Calu3 (cell line): ENCODE results near the gene LANCL3. TPM values are rescaled to one million over a fixed set of nuclear protein-coding genes. Genes with fewer than 3 reads are reported as not detected.

Source experiments
- BruUV-seq: library from RNA; stranded (reverse); fragments of 400-500 nt; replicated peaks from 2 replicates; lab custom pipeline; 2021; lab: Mats Ljungman, UMichigan
- CTCF ChIA-PET: fragments of 300-600 bp; sonication (Branson Sonifier 250); formaldehyde crosslinking; loops from one replicate; lab custom pipeline; 2022; ENCODE audit warnings: antibody characterized with exemption; lab: Charles Lee
- DNase-seq: peaks from one replicate; pipeline ENCODE4 v3.0.0; 2022
- H3K27ac Mint-ChIP-seq: one replicate; pipeline ENCODE4 v1.8.0; 2022; ENCODE audit warnings: mixed read lengths; ENCODE audit not compliant: unreplicated experiment
- H3K27me3 Mint-ChIP-seq: one replicate; pipeline ENCODE4 v1.8.0; 2022; ENCODE audit warnings: mixed read lengths; ENCODE audit not compliant: unreplicated experiment
- H3K36me3 Mint-ChIP-seq: one replicate; pipeline ENCODE4 v1.8.0; 2022; ENCODE audit warnings: mild to moderate bottlenecking, moderate library complexity, mixed read lengths; ENCODE audit not compliant: insufficient read depth, unreplicated experiment
- H3K4me1 Mint-ChIP-seq: one replicate; pipeline ENCODE4 v1.8.0; 2022; ENCODE audit warnings: mild to moderate bottlenecking, low read depth, mixed read lengths; ENCODE audit not compliant: unreplicated experiment
- H3K4me3 Mint-ChIP-seq: one replicate; pipeline ENCODE4 v1.8.0; 2022; ENCODE audit warnings: mild to moderate bottlenecking, low read depth, moderate library complexity, mixed read lengths; ENCODE audit not compliant: unreplicated experiment
- H3K9me3 Mint-ChIP-seq: one replicate; pipeline ENCODE4 v1.8.0; 2022; ENCODE audit warnings: low read depth, mixed read lengths; ENCODE audit not compliant: unreplicated experiment
- intact Hi-C: fragments of 100-400 bp; cut with micrococcal nuclease; formaldehyde crosslinking; loops from one replicate; pipeline ENCODE4 v1.10.0; 2022; ENCODE audit not compliant: unreplicated experiment
- total RNA-seq: library from RNA; stranded (reverse); gene quantifications from 2 replicates; pipeline ENCODE4 v1.2.3, GENCODE V29; 2022
- TF ChIP-seq, protein P1 (sequence below): fragments of 200-600 bp; IDR thresholded peaks from one replicate; pipeline ENCODE4 v1.8.0; 2022; ENCODE audit warnings: antibody characterized with exemption; ENCODE audit not compliant: unreplicated experiment

The LANCL3 gene
- total RNA-seq, 1 experiment from 2014 or later: 2.3 TPM

DNA sequence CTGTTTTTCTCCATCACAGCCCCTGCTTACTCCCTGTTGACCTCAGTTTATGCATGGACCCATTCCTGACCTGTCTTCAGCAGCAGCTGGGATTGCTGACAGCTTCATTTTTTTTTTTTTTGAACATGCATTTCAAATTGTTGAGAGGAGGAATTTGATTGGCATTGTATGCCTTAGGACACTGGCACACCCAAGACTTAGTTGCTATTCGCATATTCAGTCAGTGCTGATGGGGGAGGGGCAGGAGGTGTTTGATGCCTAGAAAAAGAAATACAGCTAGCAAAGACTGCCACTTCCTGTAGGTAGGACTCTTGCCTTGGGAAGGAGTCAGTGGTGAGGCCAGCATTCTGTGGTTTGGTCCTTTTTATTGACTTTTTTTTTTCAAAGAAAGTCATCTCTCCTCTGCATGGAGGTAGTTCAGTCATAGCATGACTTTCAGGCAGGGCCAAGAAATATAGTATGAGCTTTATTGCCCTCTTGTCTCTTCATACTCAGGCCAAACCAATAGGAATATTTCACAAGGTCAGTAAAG, 80.5 kb downstream of the LANCL3 start:
- intact Hi-C loops: no loop called here
- Mint-ChIP-seq H3K27me3 (no peaks in the 10 kb centered on the region), H3K4me1 (no peaks in the 10 kb centered on the region), H3K4me3 (no peak overlapping the region), H3K36me3 (no peaks in the 10 kb centered on the region), H3K9me3 (no peaks in the 10 kb centered on the region), H3K27ac (no peak overlapping the region)
- CTCF ChIA-PET: no interaction called here
- BruUV-seq: no TSS peak
- TF ChIP-seq, protein P1, sequence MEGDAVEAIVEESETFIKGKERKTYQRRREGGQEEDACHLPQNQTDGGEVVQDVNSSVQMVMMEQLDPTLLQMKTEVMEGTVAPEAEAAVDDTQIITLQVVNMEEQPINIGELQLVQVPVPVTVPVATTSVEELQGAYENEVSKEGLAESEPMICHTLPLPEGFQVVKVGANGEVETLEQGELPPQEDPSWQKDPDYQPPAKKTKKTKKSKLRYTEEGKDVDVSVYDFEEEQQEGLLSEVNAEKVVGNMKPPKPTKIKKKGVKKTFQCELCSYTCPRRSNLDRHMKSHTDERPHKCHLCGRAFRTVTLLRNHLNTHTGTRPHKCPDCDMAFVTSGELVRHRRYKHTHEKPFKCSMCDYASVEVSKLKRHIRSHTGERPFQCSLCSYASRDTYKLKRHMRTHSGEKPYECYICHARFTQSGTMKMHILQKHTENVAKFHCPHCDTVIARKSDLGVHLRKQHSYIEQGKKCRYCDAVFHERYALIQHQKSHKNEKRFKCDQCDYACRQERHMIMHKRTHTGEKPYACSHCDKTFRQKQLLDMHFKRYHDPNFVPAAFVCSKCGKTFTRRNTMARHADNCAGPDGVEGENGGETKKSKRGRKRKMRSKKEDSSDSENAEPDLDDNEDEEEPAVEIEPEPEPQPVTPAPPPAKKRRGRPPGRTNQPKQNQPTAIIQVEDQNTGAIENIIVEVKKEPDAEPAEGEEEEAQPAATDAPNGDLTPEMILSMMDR: no peak
- DNase-seq: no peak

DNA sequence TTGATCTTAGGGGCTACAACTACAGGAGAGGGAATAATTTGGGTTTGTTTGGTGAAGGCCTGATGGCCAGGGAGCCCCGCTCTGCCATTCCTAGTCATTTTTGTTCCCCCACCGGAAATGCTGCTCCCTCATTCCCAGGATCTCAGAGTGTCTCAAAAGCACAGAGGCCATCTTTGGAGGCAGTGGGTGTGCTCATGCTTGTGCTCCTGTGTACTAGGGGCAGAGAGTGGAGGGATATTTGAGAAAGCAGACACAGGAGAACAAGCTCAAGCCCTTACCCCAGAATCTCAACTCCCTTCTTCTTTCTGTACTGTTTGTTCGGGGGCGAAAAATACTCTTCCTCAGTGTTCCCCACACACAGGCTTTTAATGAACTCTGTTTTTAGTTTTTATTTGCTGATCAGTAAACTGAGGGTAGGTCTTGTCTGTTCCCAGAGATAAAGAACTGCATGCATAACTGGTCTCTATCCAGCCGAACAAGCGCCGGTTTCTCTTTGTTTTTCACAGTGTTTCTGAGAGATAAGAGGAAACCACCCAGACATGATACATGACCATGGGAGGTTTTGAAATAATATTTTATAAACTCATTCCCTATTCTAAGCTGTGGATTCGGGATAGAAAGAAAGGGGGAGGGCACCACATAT, 81.2 kb downstream of the LANCL3 start:
- H3K4me3 Mint-ChIP-seq: no peak overlapping the region
- no peak overlapping the region for H3K27ac Mint-ChIP-seq
- CTCF ChIA-PET: no interaction called here
- DNase-seq: no peak
- intact Hi-C loops: no loop called here
- no peaks in the 10 kb centered on the region for H3K27me3 Mint-ChIP-seq
- TF ChIP-seq, protein P1: no peak
- no peaks in the 10 kb centered on the region for H3K9me3 Mint-ChIP-seq
- no TSS peak for BruUV-seq
- no peaks in the 10 kb centered on the region for H3K36me3 Mint-ChIP-seq
- no peaks in the 10 kb centered on the region for H3K4me1 Mint-ChIP-seq

DNA sequence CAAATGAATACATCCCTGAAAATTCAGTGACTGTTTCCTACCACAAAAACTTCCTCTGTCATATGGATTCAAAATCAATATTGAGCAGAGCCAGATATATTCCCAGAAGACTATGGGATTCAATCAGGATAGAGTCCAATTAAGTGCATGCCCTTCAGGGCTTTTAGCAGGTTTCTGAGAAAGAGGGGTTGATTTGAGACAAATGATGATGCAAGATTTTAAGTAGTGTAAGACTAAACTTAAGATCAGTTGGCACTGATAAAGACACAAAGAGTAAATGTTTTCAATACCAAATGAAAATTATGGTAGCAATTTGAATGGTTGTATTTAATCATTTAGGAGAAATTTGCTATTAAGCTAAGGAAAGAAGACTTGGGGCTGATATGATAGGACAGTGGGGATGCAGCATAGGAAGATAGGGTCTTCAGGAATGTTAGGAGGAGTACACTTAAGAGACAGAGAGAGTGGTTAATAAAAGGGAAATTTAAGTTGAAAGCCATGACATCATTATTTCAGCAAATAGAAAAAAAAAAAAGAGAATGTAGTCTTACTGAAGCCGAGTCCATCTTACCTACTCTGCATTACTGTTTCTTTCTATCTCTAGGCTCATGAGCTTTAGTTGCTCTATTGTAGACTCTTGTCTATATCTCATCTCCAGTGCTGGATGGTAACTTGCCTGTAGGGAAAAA, 82.1 kb downstream of the LANCL3 start:
- TF ChIP-seq, protein P1: no peak
- Mint-ChIP-seq H3K27ac (no peak overlapping the region), H3K36me3 (no peaks in the 10 kb centered on the region), H3K27me3 (no peaks in the 10 kb centered on the region), H3K9me3 (no peaks in the 10 kb centered on the region), H3K4me3 (no peak overlapping the region), H3K4me1 (no peaks in the 10 kb centered on the region)
- CTCF ChIA-PET: interaction anchor here (0.6 kb wide), 1 partner anchor 555 kb away, joined by 11 read pairs; no protein-coding TSS in a partner anchor
- BruUV-seq: no TSS peak
- DNase-seq: no peak
- intact Hi-C loops: no loop called here

DNA sequence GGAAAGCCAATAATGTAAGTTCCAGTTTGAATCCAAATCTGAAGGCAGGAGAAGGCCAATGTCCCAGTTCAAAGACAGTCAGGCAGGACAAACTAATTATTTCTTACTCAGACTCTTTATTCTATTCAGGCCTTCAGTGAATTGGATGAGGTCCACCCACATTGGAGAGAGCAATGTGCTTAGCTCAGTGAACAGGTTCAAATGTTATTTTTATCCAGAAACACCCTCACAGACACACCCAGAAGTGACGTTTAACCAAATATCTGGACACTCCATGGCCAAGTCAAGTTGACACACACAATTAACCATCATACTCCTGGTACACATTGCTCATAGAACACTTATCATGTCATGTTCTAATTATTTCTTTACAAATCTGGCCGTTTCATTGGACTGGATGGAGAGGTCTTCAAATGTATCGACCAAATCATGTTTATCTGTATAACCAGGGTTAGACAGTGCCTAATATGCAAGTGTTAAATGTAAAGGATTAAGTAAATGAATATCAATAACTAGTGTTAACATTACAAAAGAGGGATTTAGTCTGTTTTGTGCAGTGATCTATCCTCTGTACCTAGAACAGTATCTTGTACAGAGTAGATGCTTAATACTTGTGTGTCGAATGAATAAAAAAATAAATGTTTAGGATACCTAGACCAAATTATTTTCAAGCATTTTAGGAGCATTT, 87.0 kb downstream of the LANCL3 start:
- CTCF ChIA-PET: no interaction called here
- no peak for DNase-seq
- H3K4me3 Mint-ChIP-seq: no peak overlapping the region
- no peaks in the 10 kb centered on the region for H3K36me3 Mint-ChIP-seq
- intact Hi-C loops: no loop called here
- no peaks in the 10 kb centered on the region for H3K9me3 Mint-ChIP-seq
- BruUV-seq: no TSS peak
- TF ChIP-seq, protein P1: no peak
- H3K27me3 Mint-ChIP-seq: no peaks in the 10 kb centered on the region
- no peaks in the 10 kb centered on the region for H3K4me1 Mint-ChIP-seq
- no peak overlapping the region for H3K27ac Mint-ChIP-seq
